ENCODE measurements around the gene ZNF573. TPM values are rescaled to one million over a fixed set of nuclear protein-coding genes. Genes with fewer than 3 reads are reported as not detected.

ZNF573 gene
- total RNA-seq, 1 experiment from 2014 or later = 12.4 TPM

DNA sequence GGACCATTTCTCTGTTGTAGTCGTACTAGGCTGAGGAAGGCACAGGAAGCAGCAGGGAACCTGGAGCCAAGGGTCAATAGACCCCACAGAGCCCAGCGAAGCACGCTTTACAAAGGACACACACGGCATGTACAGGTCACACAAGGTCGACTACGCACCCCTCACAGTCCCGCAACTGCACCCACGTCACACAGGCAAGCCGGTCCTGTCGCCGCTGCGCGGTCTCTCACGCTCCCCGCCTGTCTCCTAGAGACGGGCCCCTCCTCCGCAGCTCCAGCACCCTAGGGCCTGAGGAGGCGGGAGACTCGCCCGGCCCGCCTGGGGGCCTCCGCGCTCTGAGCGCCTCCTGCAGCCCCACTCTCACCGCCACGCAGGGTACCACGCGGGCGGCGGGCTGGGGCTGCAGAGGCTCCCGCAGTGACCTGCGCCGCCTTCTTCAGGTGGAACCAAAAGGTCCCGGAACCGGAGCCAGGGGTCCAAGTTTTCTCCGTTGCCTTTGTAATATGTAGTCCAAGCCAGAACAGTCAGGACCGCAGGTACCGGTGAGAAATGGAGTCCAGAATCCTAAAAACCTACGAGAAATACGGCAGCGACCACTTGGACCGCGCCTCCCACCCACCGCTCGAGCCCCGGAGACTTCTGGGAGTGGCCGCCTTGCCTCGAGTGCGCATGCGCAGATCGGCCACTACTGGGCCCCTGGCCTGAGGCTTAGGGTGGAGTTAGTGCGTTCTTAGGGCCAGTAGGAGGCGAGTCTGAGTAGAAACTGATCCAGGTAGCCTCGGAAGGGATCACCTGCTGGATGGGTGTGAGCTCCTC is 60.1 kb downstream of the ZNF573 start, which contains the start of gene ZNF607:
Gene ZNF607 (minus strand): TSS at position 651 of the 816 bp plus-strand sequence. CDS start 8,143 bp downstream, outside the sequence.
- Mint-ChIP-seq H3K36me3 (no peaks in the 10 kb centered on the region), H3K9me3 (no peaks in the 10 kb centered on the region), H3K27me3 (ENCODE audit: low read depth) (no peaks in the 10 kb centered on the region), H3K4me1 (peaks cover 24% of the 10 kb centered on the region), H3K4me3 (peak within 1 kb of the TSS; percentile 89), H3K27ac (peak within 1 kb of the TSS; percentile 75)
- CTCF ChIA-PET = interaction anchor here (0.6 to 2.4 kb wide), 16 partner anchors 9 to 385 kb away, joined by 3 to 13 read pairs (median 4); partner anchors contain the start of genes ZNF540, ZNF571, ZNF573 and ZNF793
- POLR2A ChIA-PET = interaction anchor here (0.6 kb wide), 1 partner anchor 27 kb away, joined by 3 read pairs; no protein-coding TSS in a partner anchor
- DNase-seq (ENCODE audit: low spot score) (peak; percentile 95), ATAC-seq (peak; percentile 99)
- peak; percentile 73 for TF ChIP-seq ZNF423 (CRISPR knock-in tag; IDR thresholded peaks at IDR 0.05)
- TF ChIP-seq ZBTB21 (CRISPR knock-in tag; IDR thresholded peaks at IDR 0.05; ENCODE audit: borderline replicate concordance) = 0 out of 2 replicates have a peak, but pooled peaks have one; percentile 43
- TF ChIP-seq OVOL2 (CRISPR knock-in tag; IDR thresholded peaks at IDR 0.05; ENCODE audit: borderline replicate concordance) = no peak
- 0 out of 2 replicates have a peak, but pooled peaks have one; percentile 4 for TF ChIP-seq ZNF232 (CRISPR knock-in tag; IDR thresholded peaks at IDR 0.05)
- peak; percentile 67 for TF ChIP-seq SP1 (CRISPR knock-in tag; conservative IDR thresholded peaks at IDR 0.05)
- TF ChIP-seq, protein P1, sequence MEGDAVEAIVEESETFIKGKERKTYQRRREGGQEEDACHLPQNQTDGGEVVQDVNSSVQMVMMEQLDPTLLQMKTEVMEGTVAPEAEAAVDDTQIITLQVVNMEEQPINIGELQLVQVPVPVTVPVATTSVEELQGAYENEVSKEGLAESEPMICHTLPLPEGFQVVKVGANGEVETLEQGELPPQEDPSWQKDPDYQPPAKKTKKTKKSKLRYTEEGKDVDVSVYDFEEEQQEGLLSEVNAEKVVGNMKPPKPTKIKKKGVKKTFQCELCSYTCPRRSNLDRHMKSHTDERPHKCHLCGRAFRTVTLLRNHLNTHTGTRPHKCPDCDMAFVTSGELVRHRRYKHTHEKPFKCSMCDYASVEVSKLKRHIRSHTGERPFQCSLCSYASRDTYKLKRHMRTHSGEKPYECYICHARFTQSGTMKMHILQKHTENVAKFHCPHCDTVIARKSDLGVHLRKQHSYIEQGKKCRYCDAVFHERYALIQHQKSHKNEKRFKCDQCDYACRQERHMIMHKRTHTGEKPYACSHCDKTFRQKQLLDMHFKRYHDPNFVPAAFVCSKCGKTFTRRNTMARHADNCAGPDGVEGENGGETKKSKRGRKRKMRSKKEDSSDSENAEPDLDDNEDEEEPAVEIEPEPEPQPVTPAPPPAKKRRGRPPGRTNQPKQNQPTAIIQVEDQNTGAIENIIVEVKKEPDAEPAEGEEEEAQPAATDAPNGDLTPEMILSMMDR (IDR thresholded peaks at IDR 0.05) = peak; percentile 27; the same call in 1 of the 2 replicates
- TF ChIP-seq, protein P2, sequence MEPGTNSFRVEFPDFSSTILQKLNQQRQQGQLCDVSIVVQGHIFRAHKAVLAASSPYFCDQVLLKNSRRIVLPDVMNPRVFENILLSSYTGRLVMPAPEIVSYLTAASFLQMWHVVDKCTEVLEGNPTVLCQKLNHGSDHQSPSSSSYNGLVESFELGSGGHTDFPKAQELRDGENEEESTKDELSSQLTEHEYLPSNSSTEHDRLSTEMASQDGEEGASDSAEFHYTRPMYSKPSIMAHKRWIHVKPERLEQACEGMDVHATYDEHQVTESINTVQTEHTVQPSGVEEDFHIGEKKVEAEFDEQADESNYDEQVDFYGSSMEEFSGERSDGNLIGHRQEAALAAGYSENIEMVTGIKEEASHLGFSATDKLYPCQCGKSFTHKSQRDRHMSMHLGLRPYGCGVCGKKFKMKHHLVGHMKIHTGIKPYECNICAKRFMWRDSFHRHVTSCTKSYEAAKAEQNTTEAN (CRISPR knock-in tag; IDR thresholded peaks at IDR 0.05) = no peak
- TF ChIP-seq, protein P3, sequence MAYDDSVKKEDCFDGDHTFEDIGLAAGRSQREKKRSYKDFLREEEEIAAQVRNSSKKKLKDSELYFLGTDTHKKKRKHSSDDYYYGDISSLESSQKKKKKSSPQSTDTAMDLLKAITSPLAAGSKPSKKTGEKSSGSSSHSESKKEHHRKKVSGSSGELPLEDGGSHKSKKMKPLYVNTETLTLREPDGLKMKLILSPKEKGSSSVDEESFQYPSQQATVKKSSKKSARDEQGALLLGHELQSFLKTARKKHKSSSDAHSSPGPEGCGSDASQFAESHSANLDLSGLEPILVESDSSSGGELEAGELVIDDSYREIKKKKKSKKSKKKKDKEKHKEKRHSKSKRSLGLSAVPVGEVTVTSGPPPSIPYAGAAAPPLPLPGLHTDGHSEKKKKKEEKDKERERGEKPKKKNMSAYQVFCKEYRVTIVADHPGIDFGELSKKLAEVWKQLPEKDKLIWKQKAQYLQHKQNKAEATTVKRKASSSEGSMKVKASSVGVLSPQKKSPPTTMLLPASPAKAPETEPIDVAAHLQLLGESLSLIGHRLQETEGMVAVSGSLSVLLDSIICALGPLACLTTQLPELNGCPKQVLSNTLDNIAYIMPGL (CRISPR knock-in tag; IDR thresholded peaks at IDR 0.05) = peak; percentile 86; the same call in 1 of the 2 replicates
- TF ChIP-seq FOXK1 (CRISPR knock-in tag; IDR thresholded peaks at IDR 0.05) = 0 out of 2 replicates have a peak, but pooled peaks have one; percentile 49
- TF ChIP-seq ZNF317 (CRISPR knock-in tag; IDR thresholded peaks at IDR 0.05; ENCODE audit: borderline replicate concordance, low read depth) = no peak
- TF ChIP-seq CBFB (CRISPR knock-in tag; IDR thresholded peaks at IDR 0.05; ENCODE audit: low read depth) = peak; percentile 54; the same call in 1 of the 2 replicates
- TF ChIP-seq, protein P4, sequence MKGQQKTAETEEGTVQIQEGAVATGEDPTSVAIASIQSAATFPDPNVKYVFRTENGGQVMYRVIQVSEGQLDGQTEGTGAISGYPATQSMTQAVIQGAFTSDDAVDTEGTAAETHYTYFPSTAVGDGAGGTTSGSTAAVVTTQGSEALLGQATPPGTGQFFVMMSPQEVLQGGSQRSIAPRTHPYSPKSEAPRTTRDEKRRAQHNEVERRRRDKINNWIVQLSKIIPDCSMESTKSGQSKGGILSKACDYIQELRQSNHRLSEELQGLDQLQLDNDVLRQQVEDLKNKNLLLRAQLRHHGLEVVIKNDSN (CRISPR knock-in tag; IDR thresholded peaks at IDR 0.05) = peak; percentile 54; the same call in 1 of the 2 replicates
- TF ChIP-seq, protein P5, sequence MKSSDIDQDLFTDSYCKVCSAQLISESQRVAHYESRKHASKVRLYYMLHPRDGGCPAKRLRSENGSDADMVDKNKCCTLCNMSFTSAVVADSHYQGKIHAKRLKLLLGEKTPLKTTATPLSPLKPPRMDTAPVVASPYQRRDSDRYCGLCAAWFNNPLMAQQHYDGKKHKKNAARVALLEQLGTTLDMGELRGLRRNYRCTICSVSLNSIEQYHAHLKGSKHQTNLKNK (CRISPR knock-in tag; IDR thresholded peaks at IDR 0.05) = peak; percentile 82; the same call in 1 of the 2 replicates
- TF ChIP-seq ETV6 (CRISPR knock-in tag; IDR thresholded peaks at IDR 0.05) = peak; percentile 82
- TF ChIP-seq, protein P6, sequence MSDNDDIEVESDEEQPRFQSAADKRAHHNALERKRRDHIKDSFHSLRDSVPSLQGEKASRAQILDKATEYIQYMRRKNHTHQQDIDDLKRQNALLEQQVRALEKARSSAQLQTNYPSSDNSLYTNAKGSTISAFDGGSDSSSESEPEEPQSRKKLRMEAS (CRISPR knock-in tag; IDR thresholded peaks at IDR 0.05) = peak; percentile 73
- TF ChIP-seq FOXJ3 (CRISPR knock-in tag; IDR thresholded peaks at IDR 0.05; ENCODE audit: borderline replicate concordance) = no peak
- TF ChIP-seq FOXP4 (CRISPR knock-in tag; IDR thresholded peaks at IDR 0.05) = peak; percentile 13; the same call in 1 of the 2 replicates
- TF ChIP-seq ZNF121 (CRISPR knock-in tag; IDR thresholded peaks at IDR 0.05) = no peak

Data from WTC11 (cell line).